Measurements from ENCODE around the gene GLMN.
A peak's percentile ranks its signal among the peaks of the same experiment; 100 is the strongest.
"Not testable (repeated sequence)": the region's sequence is repeated elsewhere in the genome, so short reads cannot be mapped to it uniquely, and the experiment has no call there.

GLMN gene

DNA sequence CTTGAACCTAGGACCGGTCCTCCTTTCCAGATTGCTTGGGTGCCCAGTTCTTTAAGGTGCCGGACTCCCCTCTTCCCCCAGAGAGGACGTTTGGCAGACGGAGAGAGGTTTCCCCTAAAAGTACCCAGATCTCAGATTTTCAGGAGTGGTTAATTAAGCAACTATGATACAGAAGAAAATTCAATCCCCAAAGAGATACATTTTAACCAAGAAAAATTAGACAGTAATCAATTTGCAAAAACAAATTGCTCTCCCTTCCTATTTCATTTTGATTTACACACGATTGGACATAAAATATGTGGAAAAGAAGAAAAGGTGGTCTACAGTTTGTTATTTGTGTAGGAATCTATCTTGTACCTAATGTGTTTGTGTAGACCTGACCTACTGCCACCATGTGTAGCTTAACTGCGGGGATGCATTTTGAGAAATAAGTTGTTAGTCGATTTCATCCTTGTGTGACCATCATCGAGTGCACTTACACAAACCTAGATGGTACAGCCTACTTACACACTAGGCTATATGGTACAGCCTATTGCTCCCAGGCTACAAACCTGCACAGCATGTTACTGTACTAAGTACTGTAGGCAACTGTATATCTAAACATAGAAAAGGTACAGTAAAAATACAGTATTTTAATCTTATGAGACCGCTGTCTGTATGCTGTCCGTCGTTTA, 827 bp upstream of the GLMN start:
- DNase-seq: peak; percentile 38

DNA sequence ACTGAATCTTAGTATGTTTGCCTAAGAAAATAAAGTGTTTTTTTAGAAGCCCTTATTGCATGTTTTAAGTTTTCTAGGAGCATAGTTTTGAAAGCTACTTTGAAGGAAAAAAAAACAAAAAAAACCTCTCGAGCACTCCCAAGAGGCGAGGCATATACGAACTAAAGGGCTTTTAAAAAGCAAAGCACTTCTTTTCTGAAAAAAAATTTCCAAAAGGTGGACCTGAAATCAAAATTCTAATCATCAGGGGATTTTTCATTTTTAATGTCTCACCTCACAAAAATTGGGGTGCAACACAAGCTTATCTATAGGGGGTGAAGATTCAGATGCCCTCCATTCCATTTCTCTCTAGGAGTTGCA, 594 bp downstream of the GLMN start:
- DNase-seq: no peak

DNA sequence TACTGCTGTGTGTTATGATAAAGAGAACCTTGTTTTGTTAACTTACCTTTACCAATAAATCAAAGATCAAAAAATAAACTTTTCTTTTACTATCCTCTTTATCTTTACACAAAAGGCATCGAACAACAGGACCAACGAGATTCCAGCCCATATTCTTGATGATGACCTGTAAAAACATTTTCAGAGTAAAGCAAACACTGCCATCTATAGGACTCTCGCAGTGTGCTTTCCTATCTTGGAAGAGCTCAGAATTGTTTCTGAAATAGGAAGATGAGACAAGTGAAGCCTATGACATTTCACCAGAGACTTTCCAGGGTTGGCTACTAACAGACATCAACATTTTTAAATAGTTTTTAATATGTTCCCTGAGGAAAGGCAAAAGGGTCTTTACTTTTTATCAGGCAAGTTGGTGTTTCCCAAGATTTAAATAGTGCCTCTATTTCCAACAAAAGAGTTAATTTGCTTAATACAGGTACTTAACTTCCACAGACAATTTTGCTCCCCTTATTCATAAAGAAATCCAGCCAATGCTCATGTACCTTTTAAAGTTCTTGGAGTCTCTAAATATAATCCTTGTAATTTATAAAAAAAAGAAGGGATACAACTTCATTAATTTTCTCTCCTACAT, 7.3 kb downstream of the GLMN start:
- peak; percentile 78 for DNase-seq

DNA sequence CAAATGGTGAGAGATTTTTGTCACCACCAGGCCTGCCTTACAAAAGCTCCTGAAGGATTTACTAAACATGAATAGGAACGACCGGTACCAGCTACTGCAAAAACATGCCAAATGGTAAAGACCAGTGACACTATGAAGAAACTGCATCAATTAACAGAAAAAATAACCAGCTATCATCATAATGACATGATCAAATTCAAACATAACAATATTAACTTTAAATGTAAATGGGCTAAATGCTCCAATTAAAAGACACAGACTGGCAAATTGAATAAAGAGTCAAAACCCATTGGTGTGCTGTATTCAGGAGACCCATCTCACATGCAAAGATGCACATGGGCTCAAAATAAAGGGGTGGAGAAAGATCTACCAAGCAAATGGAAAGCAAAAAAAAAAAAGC, 17.4 kb downstream of the GLMN start:
- not testable (repeated sequence) for DNase-seq

DNA sequence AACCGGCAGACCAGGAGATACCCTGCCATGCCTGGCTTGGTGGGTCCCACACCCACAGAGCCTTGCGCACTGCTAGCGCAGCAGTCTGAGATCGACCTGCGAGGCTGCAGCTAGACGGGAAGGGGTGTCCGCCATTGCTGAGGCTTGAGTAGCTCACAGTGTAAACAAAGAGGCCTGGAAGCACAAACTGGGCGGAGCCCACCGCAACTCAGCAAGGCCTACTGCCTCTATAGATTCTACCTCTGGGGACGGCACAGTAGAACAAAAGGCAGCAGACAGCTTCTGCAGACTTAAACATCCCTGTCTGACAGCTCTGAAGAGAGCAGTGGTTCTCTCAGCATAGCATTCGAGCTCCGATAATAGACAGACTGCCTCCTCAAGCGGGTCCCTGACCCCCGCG, 19.0 kb downstream of the GLMN start:
- not testable (repeated sequence) for DNase-seq

DNA sequence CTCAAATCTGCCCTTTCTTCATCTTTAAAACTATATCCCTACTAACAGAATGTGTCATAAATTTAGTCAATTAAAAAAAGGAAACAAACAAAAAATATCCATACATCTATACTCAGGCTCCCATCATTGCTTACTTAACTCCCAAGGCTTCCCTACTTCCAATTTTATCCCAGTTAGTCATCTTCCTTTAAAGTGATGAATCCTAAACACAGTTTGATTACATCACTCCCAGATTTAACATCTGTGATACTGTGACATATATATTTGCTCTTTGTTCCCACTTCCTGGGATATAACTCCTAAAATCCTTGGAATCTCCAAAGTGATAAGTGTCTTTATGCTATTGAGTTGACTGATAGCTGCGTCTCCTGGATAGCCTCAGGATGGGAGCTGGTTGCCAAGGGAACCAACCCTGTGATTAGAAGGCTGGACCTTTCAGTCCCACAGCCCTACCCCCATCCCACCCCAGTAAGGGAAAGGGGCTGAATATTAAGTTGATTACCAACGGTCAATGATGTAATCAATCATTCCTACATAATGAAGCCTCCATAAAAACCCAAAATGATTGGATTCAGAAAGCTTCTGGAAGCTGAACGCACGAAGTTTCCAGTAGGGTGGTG, 21.6 kb downstream of the GLMN start:
- DNase-seq: no peak

DNA sequence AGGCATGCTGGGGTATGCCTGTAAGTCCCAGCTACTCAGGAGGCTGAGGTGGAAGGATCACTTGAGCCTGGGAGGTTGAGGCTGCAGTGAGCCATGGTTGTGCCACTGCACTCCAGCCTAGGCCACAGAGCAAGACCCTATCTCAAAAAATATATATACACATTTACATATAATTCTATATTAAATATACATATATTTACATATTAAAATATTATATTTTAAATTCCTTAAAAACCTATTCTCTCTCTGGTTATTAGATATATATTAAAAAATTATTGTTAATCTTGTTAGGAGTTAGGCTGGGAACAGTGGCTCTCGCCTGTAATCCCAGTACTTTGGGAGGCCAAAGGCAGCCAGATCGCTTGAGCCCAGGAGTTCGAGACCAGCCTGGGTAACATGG, 22.7 kb downstream of the GLMN start:
- DNase-seq: no peak

DNA sequence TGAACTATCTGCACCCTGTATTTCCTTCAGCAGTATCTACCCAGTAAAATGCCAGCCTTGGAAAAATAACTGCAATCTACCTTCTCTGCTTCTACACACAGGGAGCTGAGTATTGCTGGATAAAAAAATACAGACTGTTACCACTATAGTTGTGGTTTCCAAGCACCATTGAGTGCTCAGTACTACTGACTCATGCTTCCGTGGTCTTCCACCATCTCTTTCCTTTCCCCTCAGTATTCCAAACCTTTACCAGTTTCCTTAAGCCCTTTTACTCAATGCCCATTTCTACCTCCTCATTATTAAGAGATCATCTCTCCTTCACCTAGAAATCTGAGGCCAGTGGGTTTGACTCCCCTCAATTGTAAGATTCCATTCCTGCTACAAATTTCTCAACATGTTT, 23.8 kb downstream of the GLMN start:
- no peak for DNase-seq

DNA sequence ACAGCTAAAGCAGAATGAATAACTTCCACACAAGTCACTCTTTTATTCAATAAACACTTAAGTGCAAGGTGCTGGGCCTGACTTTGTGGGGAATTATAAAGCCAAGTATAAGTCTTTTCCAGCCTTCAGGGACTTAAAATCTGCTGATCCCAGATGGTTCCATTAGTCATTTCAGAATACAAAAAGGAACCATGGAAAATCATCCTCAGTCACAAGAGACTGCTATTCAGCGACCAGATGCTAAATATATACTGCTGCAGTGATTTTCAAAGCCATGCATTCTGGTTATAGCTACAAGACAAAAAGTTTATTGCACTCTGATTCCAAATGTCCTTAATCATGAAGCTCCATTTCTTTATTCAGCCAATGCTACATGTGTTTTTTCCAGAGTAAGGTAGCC, 25.7 kb downstream of the GLMN start:
- DNase-seq: no peak

DNA sequence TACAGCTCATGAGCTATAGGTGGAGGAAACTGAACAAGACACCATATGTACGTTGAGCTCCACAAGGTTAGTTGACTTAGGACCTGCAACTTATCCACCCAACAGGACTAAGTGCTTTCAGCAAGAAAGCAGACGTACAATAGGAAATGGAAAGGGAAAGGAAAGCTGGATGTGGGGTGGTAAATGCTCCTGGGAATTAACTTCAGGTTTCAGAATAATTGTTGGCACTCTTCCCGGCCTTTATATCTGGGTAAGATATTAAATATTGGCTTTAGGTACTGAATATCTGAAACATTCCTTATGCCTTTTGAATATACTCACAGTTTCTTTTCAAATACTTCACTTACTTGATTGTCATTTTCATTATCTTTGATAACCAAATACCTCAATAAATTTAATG, 36.3 kb downstream of the GLMN start:
- no peak for DNase-seq

DNA sequence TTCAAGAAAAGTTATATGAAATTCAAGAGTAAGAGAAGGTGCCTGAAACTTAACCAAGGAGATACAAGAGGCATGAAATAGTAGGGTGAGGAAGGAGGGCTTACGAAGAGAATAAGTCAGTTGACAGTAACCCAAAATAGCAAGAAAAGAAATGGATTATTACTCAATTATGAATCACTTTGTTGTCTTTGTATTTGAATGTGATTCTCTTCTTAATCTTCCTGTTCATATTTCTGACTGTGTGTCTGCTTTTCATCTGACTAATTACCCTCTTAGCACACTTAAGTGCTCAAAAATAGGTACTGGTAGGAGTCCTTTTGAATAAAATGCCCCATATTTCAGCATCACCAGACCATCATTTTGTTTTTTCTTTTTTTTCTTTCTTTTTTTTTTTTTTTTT, 39.4 kb downstream of the GLMN start:
- no peak for DNase-seq

DNA sequence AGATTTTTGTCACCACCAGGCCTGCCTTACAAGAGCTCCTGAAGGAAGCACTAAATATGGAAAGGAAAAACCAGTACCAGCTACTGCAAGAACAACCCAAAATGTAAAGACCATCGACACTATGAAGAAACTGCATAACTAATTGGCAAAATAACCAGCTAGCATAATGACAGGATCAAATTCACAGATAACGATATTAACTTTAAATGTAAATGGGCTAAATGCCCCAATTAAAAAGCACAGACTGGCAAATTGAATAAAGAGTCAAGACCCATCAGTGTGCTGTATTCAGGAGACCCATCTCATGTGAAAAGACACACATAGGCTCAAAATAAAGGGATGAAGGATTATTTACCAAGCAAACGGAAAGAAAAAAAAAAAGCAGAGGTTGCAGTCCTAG, 44.1 kb downstream of the GLMN start:
- DNase-seq: not testable (repeated sequence)

DNA sequence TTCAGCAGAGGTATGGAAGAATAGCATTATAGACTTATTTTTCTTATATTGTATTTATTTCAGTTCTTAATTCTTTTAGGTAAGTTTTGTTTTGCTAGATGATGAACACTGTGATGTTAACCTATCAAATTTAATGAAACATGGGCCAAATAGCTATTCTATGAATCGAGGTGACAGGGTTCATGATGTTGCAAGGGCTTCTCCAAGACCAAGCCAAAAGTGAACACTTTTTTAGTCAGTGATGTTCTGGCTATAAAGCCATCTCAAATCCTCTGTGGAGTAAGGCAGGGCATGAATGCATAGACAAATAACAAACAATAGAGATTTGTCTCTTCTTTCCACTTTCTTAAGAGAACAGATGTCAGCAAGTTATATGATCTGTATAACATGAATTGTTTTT, 54.4 kb downstream of the GLMN start:
- no peak for DNase-seq

DNA sequence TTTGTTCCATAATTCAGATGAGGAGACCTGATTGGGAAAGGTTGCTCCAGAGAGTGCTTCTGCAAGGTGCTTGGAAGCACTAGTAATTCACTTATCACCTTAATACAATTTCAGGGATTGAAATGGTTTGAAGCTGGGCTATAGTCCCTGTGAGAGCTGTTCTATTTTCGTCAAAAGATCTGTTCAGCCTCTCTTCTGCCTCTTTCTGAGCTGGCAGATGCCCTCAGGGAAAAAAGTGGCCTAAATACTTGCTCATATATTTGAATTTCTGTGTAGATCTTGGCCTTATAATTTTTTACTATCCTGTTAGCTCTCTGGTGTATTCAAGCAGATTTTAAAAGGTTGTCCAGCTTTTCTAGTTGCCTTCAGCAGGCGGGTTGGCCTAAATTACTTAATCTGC, 58.8 kb downstream of the GLMN start:
- DNase-seq: peak; percentile 60

DNA sequence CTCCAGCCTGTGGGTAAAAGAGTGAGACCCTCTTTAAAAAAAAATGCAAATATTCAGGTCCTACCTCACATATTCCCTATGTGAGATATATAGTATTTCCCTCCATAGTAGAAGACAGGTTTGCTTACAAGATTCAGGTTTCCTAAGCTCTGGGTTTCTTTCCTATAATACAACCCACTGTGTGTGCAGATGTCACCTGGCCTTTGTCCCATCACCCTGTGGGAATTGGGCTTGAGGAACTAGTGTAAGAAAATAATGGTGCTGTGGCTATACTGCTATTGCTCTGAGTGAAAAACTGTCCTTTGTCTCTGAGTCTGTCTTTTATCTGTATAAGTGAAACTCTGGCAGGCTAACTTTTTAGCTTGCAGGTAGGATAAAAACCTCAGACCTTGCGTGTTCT, 68.1 kb downstream of the GLMN start:
- DNase-seq: no peak

DNA sequence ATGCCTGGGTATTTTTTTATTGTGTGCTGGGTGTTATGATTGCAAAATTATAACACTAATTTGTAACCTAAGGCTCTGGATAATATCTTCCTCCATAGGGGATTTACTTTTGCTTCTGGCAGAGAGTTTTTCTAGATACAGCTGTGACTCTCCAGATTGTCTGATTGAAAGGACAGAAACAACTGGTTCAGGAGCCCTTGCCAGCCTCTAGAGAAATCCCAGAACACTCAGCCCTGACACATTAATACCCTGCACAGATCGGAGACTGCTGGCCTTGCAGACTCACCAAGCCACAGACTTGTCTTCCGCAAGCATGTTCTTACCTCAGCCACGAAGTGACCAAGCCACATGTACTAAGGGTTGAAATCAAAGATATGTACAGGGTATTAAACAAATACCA, 70.4 kb downstream of the GLMN start:
- DNase-seq: no peak

DNA sequence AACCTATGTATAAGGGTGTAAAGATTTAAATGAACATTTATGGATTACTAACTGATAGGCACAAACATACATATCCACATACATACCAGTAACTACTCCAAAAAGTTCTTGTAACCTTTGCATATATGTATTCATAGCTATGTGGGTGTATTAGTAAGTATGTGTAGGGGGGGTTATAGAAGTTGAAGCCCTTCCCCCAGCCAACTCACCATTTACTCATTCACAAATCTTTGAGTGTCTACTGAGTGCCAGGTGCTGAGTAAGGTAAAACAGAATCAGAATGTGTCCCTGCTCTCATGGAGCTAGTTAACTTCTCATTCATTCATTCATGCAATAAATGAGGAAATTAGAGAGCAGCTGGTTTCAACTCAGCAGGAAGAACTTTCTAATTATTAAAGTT, 79.8 kb downstream of the GLMN start:
- DNase-seq: no peak

DNA sequence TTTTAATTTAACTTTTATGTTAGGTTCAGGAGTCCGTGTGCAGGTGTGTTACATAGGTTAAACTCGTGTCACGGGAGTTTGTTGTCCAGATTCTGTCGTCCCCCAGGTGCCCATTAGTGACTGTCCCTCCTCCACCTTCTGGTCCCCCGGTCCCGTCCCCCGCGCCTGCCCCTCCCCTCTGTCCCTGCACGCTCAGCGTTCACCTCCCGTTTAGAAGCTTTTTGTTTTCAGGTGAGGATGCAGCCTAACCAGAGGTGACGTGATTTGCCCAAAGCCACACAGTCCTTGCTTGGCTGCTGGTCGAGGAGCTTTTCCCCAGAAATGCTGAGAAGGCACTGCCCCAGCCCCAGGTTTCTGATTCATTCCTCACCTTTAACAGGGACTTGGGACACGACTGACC, 80.2 kb downstream of the GLMN start:
- no peak for DNase-seq

DNA sequence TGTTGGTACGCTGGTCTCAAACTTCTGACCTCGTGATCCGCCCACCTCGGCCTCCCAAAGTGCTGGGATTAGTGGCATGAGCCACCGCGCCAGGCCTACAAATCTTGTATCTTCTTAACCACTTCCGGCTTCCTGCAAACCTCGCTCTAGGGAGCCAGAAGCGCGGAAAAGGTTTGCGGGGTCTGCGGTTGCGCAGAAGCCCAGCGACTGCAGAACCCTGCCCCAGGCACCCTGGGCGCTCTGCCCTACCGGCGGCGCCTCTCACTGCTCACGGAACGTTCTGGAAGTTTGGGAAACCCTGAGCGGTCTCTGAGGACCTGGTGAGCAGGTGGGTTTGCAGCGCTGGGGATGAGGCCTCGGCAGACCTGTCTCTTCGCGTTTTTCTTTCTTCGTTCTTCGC, 81.1 kb downstream of the GLMN start, which contains the start of gene C1orf146:
Gene C1orf146 (plus strand): TSS at position 195 of the 400 bp plus-strand sequence. CDS start 13,506 bp downstream, outside the sequence.
- no peak for DNase-seq

DNA sequence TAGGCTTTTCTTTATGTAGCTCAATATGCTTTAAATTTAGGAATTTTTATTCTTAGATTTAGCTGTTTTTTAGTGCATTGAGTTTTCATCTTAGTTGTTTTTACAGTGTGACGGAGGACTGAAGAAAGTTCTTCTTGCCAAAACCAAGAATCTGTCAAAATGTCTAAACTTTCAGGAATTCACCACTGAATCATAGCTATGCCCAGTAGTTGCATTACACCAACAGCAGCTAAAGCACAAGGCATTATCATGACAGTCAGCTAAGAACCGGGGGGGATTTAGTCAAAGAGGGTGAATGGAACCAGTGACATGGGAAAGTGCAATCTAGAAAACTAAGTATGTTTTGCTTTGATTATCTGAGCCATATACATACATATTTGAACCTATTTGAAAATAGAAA, 87.6 kb downstream of the GLMN start:
- DNase-seq: peak; percentile 6

DNA sequence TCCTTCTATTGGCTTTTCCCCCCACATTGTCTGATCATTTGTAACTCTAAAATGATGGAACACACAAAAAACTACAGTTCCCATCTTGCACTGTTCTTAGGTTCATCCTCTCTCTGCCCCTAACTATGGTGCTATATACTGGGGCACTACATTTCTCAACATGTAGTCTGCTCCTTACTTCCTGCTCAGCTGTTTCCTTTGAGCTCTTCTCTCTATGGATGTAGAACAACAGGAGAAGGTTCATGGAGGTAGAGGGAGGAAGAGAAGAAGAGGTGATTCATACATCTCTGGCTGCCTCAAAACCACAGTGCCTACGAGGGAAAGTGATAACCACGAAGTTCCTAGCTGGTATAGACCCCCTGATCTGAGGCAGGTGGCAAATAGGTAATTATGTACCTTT, 88.1 kb downstream of the GLMN start:
- no peak for DNase-seq

DNA sequence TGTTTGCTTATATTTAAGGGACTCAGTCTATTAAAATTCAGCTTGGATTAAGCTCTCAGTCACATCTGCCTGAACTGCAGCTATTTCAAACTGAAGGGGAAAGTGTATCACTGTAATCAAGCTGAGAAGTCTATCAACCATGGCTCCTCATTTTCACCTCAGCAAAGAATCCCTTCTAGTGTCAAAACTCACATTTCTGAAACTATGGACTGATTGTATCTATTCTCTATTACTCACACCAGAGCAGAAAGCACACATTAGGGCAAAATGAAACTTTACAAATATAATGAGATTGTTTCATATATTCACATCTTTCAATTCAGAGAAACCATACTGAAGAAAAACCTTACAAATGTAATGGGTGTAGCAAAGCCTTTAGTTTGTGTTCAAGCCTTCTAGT, 95.7 kb downstream of the GLMN start:
- DNase-seq: no peak

DNA sequence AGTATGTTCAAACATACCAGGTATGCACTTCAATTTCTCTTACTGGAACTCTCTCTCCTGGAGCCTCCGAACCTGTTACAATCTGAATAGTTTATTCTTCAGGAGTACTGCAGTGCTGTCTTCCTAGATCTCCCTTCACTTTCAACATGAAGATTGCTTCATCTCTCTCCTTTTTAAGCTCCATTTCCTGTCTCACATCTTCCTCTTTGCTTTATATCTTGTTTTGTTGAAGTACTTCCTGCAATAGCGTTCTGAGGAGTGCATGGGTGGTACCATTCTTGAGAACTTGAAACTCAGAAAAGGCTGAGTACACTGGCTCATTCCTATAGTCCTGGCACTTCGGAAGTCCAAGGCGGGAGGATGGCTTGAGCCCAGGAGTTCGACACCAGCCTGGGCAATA, 96.8 kb downstream of the GLMN start:
- no peak for DNase-seq

Data from NCI-H82 (cell line).